ENCODE results near the gene PDZK1IP1. TPM values are rescaled to one million over a fixed set of nuclear protein-coding genes. Genes with fewer than 3 reads are reported as not detected.

Gene PDZK1IP1
- total and polyA plus RNA-seq, 8 donors = 0.88 to 54.0 (median 1.3) TPM

GRCh38 chr1:47212636-47213229 is 22.9 kb upstream of the PDZK1IP1 start:
- Histone ChIP-seq H3K4me3 (no peak overlapping the region), H3K27ac (peak overlapping the region; percentile 53 to 68), H3K9me3 (no peaks in the 10 kb centered on the region), H3K27me3 (peaks cover 0 to 9% of the 10 kb centered on the region in 2 donors), H3K4me1 (peaks cover 0 to 12% of the 10 kb centered on the region in 2 donors), H3K36me3 (no peaks in the 10 kb centered on the region)
- DNase-seq (no peak), ATAC-seq (no peak)
- TF ChIP-seq CTCF (IDR thresholded peaks at IDR 0.05) = no peak
- intact Hi-C loops (cut with DNase I) = no loop called here

- H3K36me3 ChIP-seq = no peaks in the 10 kb centered on the region
- H3K9me3 ChIP-seq = no peaks in the 10 kb centered on the region
- peak; percentile 72 for ATAC-seq
- H3K27me3 ChIP-seq = peaks cover 0 to 9% of the 10 kb centered on the region in 2 donors
- TF ChIP-seq CTCF (IDR thresholded peaks at IDR 0.05) = no peak
- H3K4me3 ChIP-seq = no peak overlapping the region
- peak overlapping the region; percentile 53 to 68 for H3K27ac ChIP-seq
- DNase-seq = peak in 1 of 4 donors; percentile 55
- intact Hi-C loops (cut with DNase I) = no loop called here
- peaks cover 0 to 12% of the 10 kb centered on the region in 2 donors for H3K4me1 ChIP-seq
Measured at GRCh38 chr1:47211796-47212269, 22.0 kb upstream of the PDZK1IP1 start.

GRCh38 chr1:47210666-47211065 is 20.8 kb upstream of the PDZK1IP1 start:
- Histone ChIP-seq H3K36me3 (no peaks in the 10 kb centered on the region), H3K9me3 (no peaks in the 10 kb centered on the region), H3K4me3 (no peak overlapping the region), H3K27me3 (peaks cover 0 to 9% of the 10 kb centered on the region in 2 donors), H3K27ac (no peak overlapping the region), H3K4me1 (peaks cover 0 to 12% of the 10 kb centered on the region in 2 donors)
- intact Hi-C loops (cut with DNase I) = no loop called here
- DNase-seq (no peak), ATAC-seq (no peak)
- TF ChIP-seq CTCF (IDR thresholded peaks at IDR 0.05) = no peak

- no peak for DNase-seq
- peaks cover 0 to 9% of the 10 kb centered on the region in 2 donors for H3K27me3 ChIP-seq
- H3K9me3 ChIP-seq = no peaks in the 10 kb centered on the region
- ATAC-seq = no peak
- intact Hi-C loops (cut with DNase I) = no loop called here
- no peak overlapping the region for H3K4me3 ChIP-seq
- no peaks in the 10 kb centered on the region for H3K36me3 ChIP-seq
- no peak overlapping the region for H3K27ac ChIP-seq
- peaks cover 0 to 12% of the 10 kb centered on the region in 2 donors for H3K4me1 ChIP-seq
- TF ChIP-seq CTCF (IDR thresholded peaks at IDR 0.05) = no peak
Measured at GRCh38 chr1:47209725-47210325, 20.0 kb upstream of the PDZK1IP1 start.

GRCh38 chr1:47209091-47209490 is 19.3 kb upstream of the PDZK1IP1 start:
- Histone ChIP-seq H3K27me3 (peaks cover 0 to 9% of the 10 kb centered on the region in 2 donors), H3K27ac (no peak overlapping the region), H3K4me3 (no peak overlapping the region), H3K9me3 (no peaks in the 10 kb centered on the region), H3K4me1 (peaks cover 0 to 12% of the 10 kb centered on the region in 2 donors), H3K36me3 (no peaks in the 10 kb centered on the region)
- intact Hi-C loops (cut with DNase I) = no loop called here
- ATAC-seq = no peak
- no peak for TF ChIP-seq CTCF (IDR thresholded peaks at IDR 0.05)
- no peak for DNase-seq
